GM12878 (cell line): ENCODE measurements around the gene ZBTB14. TPM values are rescaled to one million over a fixed set of nuclear protein-coding genes. Genes with fewer than 3 reads are reported as not detected.

Experiments used
- ATAC-seq: fragments of 200-7000 bp; cut with Tn5 transposase; 3 replicates; pipeline ENCODE4 v1.9.1; 2020; ENCODE audit warnings: mild to moderate bottlenecking, moderate library complexity
- BruUV-seq: library from RNA; stranded (reverse); fragments of 400-500 nt; replicated peaks from 2 replicates; lab custom pipeline; 2021; lab: Mats Ljungman, UMichigan
- CTCF ChIA-PET: fragments of 300-600 bp; sonication (Branson Sonifier 250); formaldehyde crosslinking; extraction: SDS; loops from one replicate; lab custom pipeline; 2021; ENCODE audit warnings: inconsistent platforms; lab: Yijun Ruan, JAX
- POLR2A ChIA-PET: fragments of 350-600 bp; formaldehyde crosslinking; extraction: SDS; loops from one replicate; lab custom pipeline; 2021; ENCODE audit warnings: inconsistent platforms; lab: Charles Lee
- RAD21 ChIA-PET: fragments of 300-600 bp; sonication (Branson Sonifier 250); formaldehyde crosslinking; loops from one replicate; lab custom pipeline; 2023; ENCODE audit warnings: antibody characterized with exemption; ENCODE audit not compliant: unreplicated experiment; lab: Charles Lee
- SMC1A ChIA-PET: fragments of 300-600 bp; sonication (Branson Sonifier 250); formaldehyde crosslinking; loops from one replicate; lab custom pipeline; 2023; ENCODE audit not compliant: unreplicated experiment, uncharacterized antibody; lab: Charles Lee
- DNase-seq: peaks from one replicate; pipeline ENCODE4 v3.0.0-alpha.2; 2011; ENCODE audit warnings: low read depth, low spot score
- FAIRE-seq: peaks from 3 replicates; lab custom pipeline; 2011; peaks lifted over from hg19 to GRCh38; lab: Jason Lieb, UNC
- H2AFZ ChIP-seq: 2 replicates; pipeline ENCODE4 v1.6.0; 2011; ENCODE audit warnings: low read depth, low read length, control low read depth; ENCODE audit not compliant: control insufficient read depth
- H3K27ac ChIP-seq: 2 replicates; pipeline ENCODE4 v1.5.1; 2011; ENCODE audit warnings: control low read depth; ENCODE audit not compliant: control insufficient read depth, insufficient read depth
- H3K27me3 ChIP-seq, 2 experiments: replicated peaks in 1 of 2; 2 replicates each; pipeline versions ENCODE4 v1.6.0 to v1.6.1; 2011; ENCODE audit warnings: low read length in 1 of 2; ENCODE audit not compliant: control insufficient read depth in 2 of 2, insufficient read depth in 2 of 2
- H3K36me3 ChIP-seq, 2 experiments: 2 replicates each; pipeline ENCODE4 v1.5.1; 2011; ENCODE audit warnings: low read length in 1 of 2; ENCODE audit not compliant: control insufficient read depth in 2 of 2, insufficient read depth in 2 of 2
- H3K4me1 ChIP-seq: 2 replicates; pipeline ENCODE4 v1.6.1; 2011; ENCODE audit warnings: mild to moderate bottlenecking, low read length, moderate library complexity, mixed read lengths; ENCODE audit not compliant: control insufficient read depth, insufficient read depth
- H3K4me2 ChIP-seq: 2 replicates; pipeline ENCODE4 v1.6.0; 2011; ENCODE audit warnings: control low read depth; ENCODE audit not compliant: control insufficient read depth, insufficient read depth
- H3K4me3 ChIP-seq: fragments of 200-600 bp; sonication (generic); 2 replicates; pipeline ENCODE4 v1.5.1; 2016
- H3K79me2 ChIP-seq: 2 replicates; pipeline ENCODE4 v1.6.0; 2011; ENCODE audit warnings: low read length; ENCODE audit not compliant: control insufficient read depth, insufficient read depth
- H3K9ac ChIP-seq: 2 replicates; pipeline ENCODE4 v1.8.0; 2011; ENCODE audit warnings: low read length, control low read depth, mixed read lengths; ENCODE audit not compliant: control insufficient read depth, insufficient read depth
- H3K9me3 ChIP-seq: replicated peaks from 3 replicates; pipeline ENCODE4 v1.5.1; 2011; ENCODE audit warnings: mild to moderate bottlenecking, low read length; ENCODE audit not compliant: control insufficient read depth, insufficient read depth
- H4K20me1 ChIP-seq: 2 replicates; pipeline ENCODE4 v1.6.0; 2011; ENCODE audit not compliant: control insufficient read depth, insufficient read depth
- HCFC1 ChIP-seq: fragments of 150-350 bp; IDR thresholded peaks from 2 replicates; pipeline ENCODE4 v1.6.1; 2014; ENCODE audit warnings: low read length
- LARP7 ChIP-seq: fragments of 450-650 bp; IDR thresholded peaks from 2 replicates; pipeline ENCODE4 v1.6.1; 2017; ENCODE audit warnings: mild to moderate bottlenecking
- POLR2AphosphoS5 ChIP-seq: IDR thresholded peaks from 2 replicates; pipeline ENCODE4 v1.6.1; 2011; ENCODE audit warnings: mild to moderate bottlenecking, low read length, inconsistent platforms
- SRF ChIP-seq, 2 experiments: IDR thresholded peaks; 2 replicates each; pipeline ENCODE4 v1.6.1; 2011; ENCODE audit warnings: low read depth in 2 of 2, low read length in 2 of 2, mild to moderate bottlenecking in 1 of 2, moderate library complexity in 1 of 2
- ZNF274 ChIP-seq: IDR thresholded peaks from one replicate; pipeline ENCODE4 v1.8.0; 2011; ENCODE audit not compliant: insufficient read length, insufficient read depth
- ZNF384 ChIP-seq: IDR thresholded peaks from 2 replicates; pipeline ENCODE4 v1.6.1; 2012; ENCODE audit warnings: low read depth, mild to moderate bottlenecking, low read length, improper control_type of control experiment, borderline replicate concordance
- WGBS: methylation state at CpG from one replicate; pipeline ENCODE4 v1.1.6; 2016; ENCODE audit warnings: low lambda C conversion rate; ENCODE audit not compliant: insufficient replicate concordance, insufficient coverage; ENCODE audit errors: missing lambda C conversion rate; 5-methylcytosine and 5-hydroxymethylcytosine counted together
- in situ Hi-C: fragments of 300-500 bp; cut with MboI; formaldehyde crosslinking; loops from 9 replicates; pipeline ENCODE4 v1.14.3; 2018; ENCODE audit warnings: mixed read lengths
- intact Hi-C: fragments of 100-400 bp; cut with micrococcal nuclease; formaldehyde crosslinking; loops from one replicate; pipeline ENCODE4 v1.14.2; 2022; ENCODE audit not compliant: unreplicated experiment
- polyA plus RNA-seq, 11 experiments: library from polyadenylated mRNA; depleted of rRNA in 4 of 11; unstranded in 6 of 11; stranded (reverse) in 5 of 11; fragments of >200 nt; fragmentation: Nextera tagmentation in 4 of 11; fragmentation: Illumina TruSeq in 1 of 11; extraction: Ambion mirVana in 4 of 11; extraction: Trizol in 1 of 11; gene quantifications; 1 replicate in 1 of 11; 2 replicates in 10 of 11; pipeline versions ENCODE4 v1.2.1 to v1.2.3, GENCODE V29; 2011 to 2016; ENCODE audit warnings: inconsistent platforms in 2 of 11, missing spikeins in 2 of 11, low read depth in 1 of 11
- total RNA-seq, 4 experiments: library from RNA; depleted of rRNA in 3 of 4; stranded (reverse); fragments of >200 nt in 3 of 4; fragmentation: Illumina TruSeq in 1 of 4; extraction: Trizol in 1 of 4; gene quantifications; 2 replicates each; pipeline versions ENCODE4 v1.2.1 to v1.2.3, GENCODE V29; 2013 to 2021
- TF ChIP-seq, protein P1 (sequence below): fragments of 450-650 bp; IDR thresholded peaks from 2 replicates; pipeline ENCODE4 v1.6.1; 2017; ENCODE audit warnings: mild to moderate bottlenecking

Gene ZBTB14
- total and polyA plus RNA-seq, 10 of the 15 experiments (the other 5 are each of a cell fraction or from before 2014, with no cell fraction given): 4.4 to 21.2 (median 11.1) TPM

DNA sequence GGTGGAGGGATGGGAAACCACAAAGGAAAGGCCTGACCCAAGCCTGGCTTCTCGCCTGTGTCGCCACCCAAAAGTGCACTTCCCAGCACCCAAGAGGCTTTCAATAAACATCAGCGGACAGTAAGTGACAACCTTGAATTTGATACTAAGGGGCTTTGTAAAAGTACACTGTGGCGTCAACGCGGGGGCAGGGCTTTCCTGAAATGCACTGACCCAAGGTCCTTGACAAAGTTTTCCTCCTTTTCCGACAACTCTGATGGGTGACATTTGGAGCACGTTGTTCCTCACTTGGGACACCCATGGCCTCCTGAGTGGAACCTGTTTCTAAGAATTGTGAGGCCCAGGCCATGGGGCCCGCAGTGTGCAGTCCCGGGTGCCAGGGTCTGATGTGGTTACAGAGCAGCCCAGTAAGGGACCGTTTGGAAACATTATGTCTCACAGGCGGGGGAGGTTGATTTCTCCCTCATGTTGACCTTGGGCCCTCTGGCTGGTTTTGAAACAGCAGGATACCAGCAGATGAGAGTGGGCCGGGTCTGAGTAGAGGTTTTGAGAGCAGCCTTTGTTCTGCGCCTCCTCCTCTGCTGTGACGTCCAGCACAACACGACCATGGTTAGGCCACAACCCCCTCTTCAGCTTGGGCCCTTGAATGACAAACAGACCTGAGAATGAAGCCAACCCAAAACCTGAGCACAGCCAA is 2.8 kb upstream of the ZBTB14 start:
- ATAC-seq (no peak), FAIRE-seq (no peak), DNase-seq (no peak)
- no peak overlapping the region for H3K4me2 ChIP-seq
- intact Hi-C loops (no loop called here), in situ Hi-C loops (no loop called here)
- no TSS peak for BruUV-seq
- H3K9ac ChIP-seq: no peak overlapping the region
- ChIA-PET POLR2A (no interaction called here), RAD21 (no interaction called here), SMC1A (no interaction called here), CTCF (no interaction called here)
- H2AFZ ChIP-seq: no peak overlapping the region
- H3K36me3 ChIP-seq: no peaks in the 10 kb centered on the region
- peaks cover 0 to 1% of the 10 kb centered on the region in 2 experiments; a peak in 2 of 4 replicates for H3K27me3 ChIP-seq
- no peaks in the 10 kb centered on the region for H3K9me3 ChIP-seq
- H3K79me2 ChIP-seq: peaks cover 9% of the 10 kb centered on the region
- H3K4me3 ChIP-seq: no peak overlapping the region
- no peaks in the 10 kb centered on the region for H4K20me1 ChIP-seq
- no peak overlapping the region for H3K27ac ChIP-seq
- TF ChIP-seq HCFC1: no peak
- WGBS: 79% methylated on average over 16 of the region's 16 CpGs
- peaks cover 5% of the 10 kb centered on the region; the same call in 1 of the 2 replicates for H3K4me1 ChIP-seq

DNA sequence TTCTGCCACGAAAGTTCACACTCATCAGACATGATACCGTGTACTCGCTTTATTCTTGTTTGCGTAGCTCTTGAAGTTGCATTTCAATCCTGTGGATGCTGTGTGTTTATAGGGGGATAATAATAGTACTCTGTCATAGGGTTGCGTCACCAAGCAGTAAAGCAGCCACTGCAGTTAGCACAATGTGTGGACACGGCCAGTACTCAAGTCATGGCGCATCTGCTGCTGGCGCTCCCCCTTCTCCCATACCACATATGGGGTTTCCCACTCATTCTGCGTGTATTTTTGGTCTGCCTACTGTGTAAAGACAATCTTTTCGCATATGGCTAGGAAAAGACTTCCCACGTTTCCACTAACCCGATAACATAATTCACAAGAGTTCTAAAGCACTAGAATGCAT is 2.1 kb upstream of the ZBTB14 start:
- DNase-seq (no peak), FAIRE-seq (no peak), ATAC-seq (no peak)
- H3K4me3 ChIP-seq: no peak overlapping the region
- peaks cover 0 to 1% of the 10 kb centered on the region in 2 experiments; a peak in 2 of 4 replicates for H3K27me3 ChIP-seq
- H3K9ac ChIP-seq: no peak overlapping the region
- intact Hi-C loops: no loop called here
- H3K4me1 ChIP-seq: peaks cover 5% of the 10 kb centered on the region; the same call in 1 of the 2 replicates
- CTCF ChIA-PET: interaction anchor here (1.1 to 1.2 kb wide), 2 partner anchors 35 to 60 kb away, joined by 3 to 9 read pairs; no protein-coding TSS in a partner anchor
- 95% methylated on average over 12 of the region's 12 CpGs for WGBS
- POLR2A ChIA-PET: interaction anchor here (0.6 to 4.9 kb wide), 2 partner anchors 60 to 626 kb away, joined by 6 to 51 read pairs; no protein-coding TSS in a partner anchor
- RAD21 ChIA-PET: interaction anchor here (4.7 kb wide), 1 partner anchor 60 kb away, joined by 33 read pairs; no protein-coding TSS in a partner anchor
- in situ Hi-C loops: no loop called here
- no TSS peak for BruUV-seq
- TF ChIP-seq, protein P1, sequence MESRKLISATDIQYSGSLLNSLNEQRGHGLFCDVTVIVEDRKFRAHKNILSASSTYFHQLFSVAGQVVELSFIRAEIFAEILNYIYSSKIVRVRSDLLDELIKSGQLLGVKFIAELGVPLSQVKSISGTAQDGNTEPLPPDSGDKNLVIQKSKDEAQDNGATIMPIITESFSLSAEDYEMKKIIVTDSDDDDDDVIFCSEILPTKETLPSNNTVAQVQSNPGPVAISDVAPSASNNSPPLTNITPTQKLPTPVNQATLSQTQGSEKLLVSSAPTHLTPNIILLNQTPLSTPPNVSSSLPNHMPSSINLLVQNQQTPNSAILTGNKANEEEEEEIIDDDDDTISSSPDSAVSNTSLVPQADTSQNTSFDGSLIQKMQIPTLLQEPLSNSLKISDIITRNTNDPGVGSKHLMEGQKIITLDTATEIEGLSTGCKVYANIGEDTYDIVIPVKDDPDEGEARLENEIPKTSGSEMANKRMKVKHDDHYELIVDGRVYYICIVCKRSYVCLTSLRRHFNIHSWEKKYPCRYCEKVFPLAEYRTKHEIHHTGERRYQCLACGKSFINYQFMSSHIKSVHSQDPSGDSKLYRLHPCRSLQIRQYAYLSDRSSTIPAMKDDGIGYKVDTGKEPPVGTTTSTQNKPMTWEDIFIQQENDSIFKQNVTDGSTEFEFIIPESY: no peak
- no peak for TF ChIP-seq LARP7
- TF ChIP-seq SRF (IDR thresholded peaks at IDR 0.05; ENCODE audit: low read depth in 2 of 2, low read length in 2 of 2): no peak
- TF ChIP-seq POLR2AphosphoS5: no peak
- no peak for TF ChIP-seq ZNF384
- no peak for TF ChIP-seq ZNF274
- H3K4me2 ChIP-seq: no peak overlapping the region
- SMC1A ChIA-PET: interaction anchor here (0.9 to 1.7 kb wide), 4 partner anchors 9 to 60 kb away, joined by 3 to 6 read pairs (median 4); no protein-coding TSS in a partner anchor
- no peaks in the 10 kb centered on the region for H3K9me3 ChIP-seq
- H3K36me3 ChIP-seq: no peaks in the 10 kb centered on the region
- H2AFZ ChIP-seq: no peak overlapping the region
- no peak overlapping the region for H3K27ac ChIP-seq
- peaks cover 9% of the 10 kb centered on the region for H3K79me2 ChIP-seq
- no peaks in the 10 kb centered on the region for H4K20me1 ChIP-seq
